Naive thymus-derived CD4-positive, alpha-beta T cell (primary cell): ENCODE data around the gene CEACAM19. TPM values are rescaled to one million over a fixed set of nuclear protein-coding genes. Genes with fewer than 3 reads are reported as not detected.

Experiments
- ATAC-seq: fragments of 150-1000 bp; cut with Tn5 transposase; 2 replicates; pipeline ENCODE4 v1.10.0; 2021; ENCODE audit warnings: mild to moderate bottlenecking, moderate library complexity
- CTCF ChIA-PET: fragments of 350-600 bp; sonication (Branson Sonifier 250); formaldehyde crosslinking; loops from one replicate; lab custom pipeline; 2021; ENCODE audit warnings: antibody characterized with exemption; lab: Charles Lee
- POLR2A ChIA-PET: fragments of 350-600 bp; sonication (Branson Sonifier 250); formaldehyde crosslinking; loops from one replicate; lab custom pipeline; 2021; ENCODE audit warnings: antibody characterized with exemption, inconsistent platforms; lab: Charles Lee
- DNase-seq, 9 donors: peaks; one replicate each; pipeline versions ENCODE4 v3.0.0 to v3.0.0-alpha.2; 2020 to 2022; ENCODE audit warnings: mixed read lengths in 1 of 9
- H3K27ac ChIP-seq: one replicate; pipeline ENCODE4 v1.7.0; 2013; ENCODE audit warnings: mild to moderate bottlenecking, low read depth, low read length, moderate library complexity
- H3K27me3 ChIP-seq, 2 donors: one replicate each; pipeline ENCODE4 v1.7.0; 2013; ENCODE audit warnings: low read length in 2 of 2, mild to moderate bottlenecking in 2 of 2, moderate library complexity in 2 of 2; ENCODE audit not compliant: control insufficient read depth in 2 of 2, insufficient read depth in 2 of 2
- H3K36me3 ChIP-seq, 3 experiments: 1 replicate in 2 of 3; 2 replicates in 1 of 3; pipeline ENCODE4 v1.7.0; 2013; ENCODE audit warnings: low read length in 3 of 3, mild to moderate bottlenecking in 3 of 3, moderate library complexity in 1 of 3; ENCODE audit not compliant: insufficient read depth in 3 of 3, control insufficient read depth in 2 of 3
- H3K4me1 ChIP-seq, 2 donors: one replicate each; pipeline ENCODE4 v1.7.0; 2013; ENCODE audit warnings: low read length in 2 of 2, mild to moderate bottlenecking in 2 of 2, moderate library complexity in 1 of 2; ENCODE audit not compliant: control insufficient read depth in 2 of 2, insufficient read depth in 2 of 2
- H3K4me3 ChIP-seq: 2 replicates; pipeline ENCODE4 v1.7.0; 2013; ENCODE audit warnings: mild to moderate bottlenecking, low read length
- H3K9me3 ChIP-seq, 3 experiments: 1 replicate in 2 of 3; 2 replicates in 1 of 3; pipeline ENCODE4 v1.7.0; 2013; ENCODE audit warnings: low read length in 3 of 3; ENCODE audit not compliant: control insufficient read depth in 2 of 3
- H3K27ac Mint-ChIP-seq, 9 donors: one replicate each; pipeline ENCODE4 v1.8.0; 2020 to 2022; ENCODE audit warnings: mixed read lengths in 9 of 9, mild to moderate bottlenecking in 8 of 9, moderate library complexity in 5 of 9, inconsistent platforms in 2 of 9
- H3K27me3 Mint-ChIP-seq, 5 donors: one replicate each; pipeline ENCODE4 v1.8.0; 2021 to 2022; ENCODE audit warnings: mixed read lengths in 5 of 5, mild to moderate bottlenecking in 1 of 5
- H3K36me3 Mint-ChIP-seq, 5 donors: one replicate each; pipeline ENCODE4 v1.8.0; 2020 to 2022; ENCODE audit warnings: mixed read lengths in 5 of 5, mild to moderate bottlenecking in 3 of 5, inconsistent platforms in 1 of 5
- H3K4me1 Mint-ChIP-seq, 7 donors: one replicate each; pipeline ENCODE4 v1.8.0; 2020 to 2022; ENCODE audit warnings: mixed read lengths in 7 of 7, mild to moderate bottlenecking in 3 of 7, inconsistent platforms in 1 of 7
- H3K4me3 Mint-ChIP-seq, 10 donors: one replicate each; pipeline ENCODE4 v1.8.0; 2020 to 2022; ENCODE audit warnings: mild to moderate bottlenecking in 10 of 10, mixed read lengths in 10 of 10, moderate library complexity in 6 of 10, inconsistent platforms in 2 of 10
- H3K9me3 Mint-ChIP-seq, 11 donors: one replicate each; pipeline ENCODE4 v1.8.0; 2020 to 2022; ENCODE audit warnings: mixed read lengths in 11 of 11, mild to moderate bottlenecking in 4 of 11, inconsistent platforms in 1 of 11, moderate library complexity in 1 of 11
- intact Hi-C, 2 donors: fragments of 100-400 bp; cut with micrococcal nuclease; formaldehyde crosslinking; loops; one replicate each; pipeline ENCODE4 v1.15.1; 2023
- polyA plus RNA-seq, 2 donors: library from polyadenylated mRNA; unstranded; fragments of 300-500 nt; fragmentation: Illumina TruSeq; gene quantifications; one replicate each; pipeline ENCODE4 v1.2.3, GENCODE V29; 2021
- total RNA-seq, 6 experiments: library from RNA in 5 of 6; stranded (reverse) in 5 of 6; gene quantifications; 1 replicate in 5 of 6; 2 replicates in 1 of 6; pipeline ENCODE4 v1.2.3 and lab custom pipeline; 2021 to 2026

CEACAM19 gene
- total and polyA plus RNA-seq, 7 experiments from 2014 or later: 0.63 to 3.4 (median 2.1) TPM; not detected in 2

DNA sequence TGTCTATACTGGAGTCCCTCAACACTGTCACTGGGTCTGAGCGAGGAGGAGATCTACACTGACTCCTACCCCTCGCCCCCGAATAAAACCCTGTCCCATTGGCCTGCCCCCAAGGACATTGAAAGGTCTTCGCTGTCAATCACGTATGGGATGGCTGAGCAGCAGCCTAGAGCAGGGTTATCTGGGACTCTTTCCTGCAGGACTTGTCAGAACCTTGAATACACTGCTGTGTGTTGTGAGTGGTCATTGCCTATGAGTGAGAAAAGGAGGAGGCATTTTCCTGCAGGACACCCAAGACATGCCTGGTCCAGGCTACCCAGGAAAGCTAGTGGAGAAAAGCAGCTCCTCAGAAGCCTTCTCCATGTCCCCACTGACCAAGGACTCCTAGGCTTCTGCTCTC, 17.9 kb upstream of the CEACAM19 start:
- H3K27ac ChIP-seq: no peak overlapping the region
- intact Hi-C loops: loop anchor here in 1 of 2 donors (5.0 to 10.0 kb wide), 3 partner anchors 39 to 191 kb away; partner anchors contain the start of gene NECTIN2

DNA sequence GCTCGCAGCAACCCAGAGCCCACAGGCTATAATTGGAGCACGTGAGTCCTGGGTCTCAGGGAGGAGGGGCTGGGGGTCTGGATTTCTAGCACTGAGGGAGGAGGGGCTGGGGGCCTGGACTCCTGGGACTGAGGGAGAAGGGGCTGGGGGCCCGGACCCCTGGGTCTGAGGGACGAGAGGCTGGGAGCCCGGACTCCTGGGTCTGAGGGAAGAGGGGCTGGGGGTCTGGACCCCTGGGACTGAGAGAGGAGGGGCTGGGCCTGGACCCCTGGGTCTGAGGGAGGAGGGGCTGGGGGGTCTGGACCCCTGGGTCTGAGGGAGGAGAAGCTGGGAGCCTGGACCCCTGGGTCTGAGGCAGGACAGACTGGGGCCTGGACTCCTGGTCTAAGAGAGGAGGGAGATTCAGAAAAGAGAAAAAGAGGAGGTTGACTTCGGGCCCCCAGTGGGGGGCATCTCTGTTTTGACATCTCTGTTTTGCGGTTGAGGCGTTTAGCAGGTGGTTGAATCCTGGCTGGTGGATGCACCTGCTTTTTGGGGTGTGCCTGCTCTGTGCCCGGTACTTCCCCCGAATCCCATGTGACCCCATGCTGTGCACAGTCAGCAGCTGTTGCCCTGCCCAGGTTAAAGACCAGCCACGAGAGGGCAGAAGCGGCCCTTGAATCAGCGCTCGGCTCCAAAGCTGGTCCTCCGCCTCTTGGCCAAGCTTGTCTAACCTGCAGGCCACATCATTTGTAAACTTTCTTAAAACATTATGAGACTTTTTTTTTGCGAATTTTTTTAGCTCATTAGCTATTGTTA, 17.1 kb upstream of the CEACAM19 start:
- Histone ChIP-seq H3K27me3 (no peaks in the 10 kb centered on the region), H3K27ac (no peak overlapping the region), H3K36me3 (peaks cover 0 to 3% (median 0%) of the 10 kb centered on the region in 3 experiments), H3K4me3 (no peak overlapping the region), H3K9me3 (no peaks in the 10 kb centered on the region), H3K4me1 (peaks cover 0 to 4% of the 10 kb centered on the region in 2 donors)
- ChIA-PET POLR2A (interaction anchor here (0.6 to 0.7 kb wide), 2 partner anchors 11 to 1008 kb away, joined by 3 read pairs; partner anchors contain the start of gene PVR), CTCF (interaction anchor here (0.9 to 1.8 kb wide), 9 partner anchors 9 to 192 kb away, joined by 3 to 11 read pairs (median 5); partner anchors contain the start of gene NECTIN2)
- H3K27ac Mint-ChIP-seq: peak overlapping the region in 1 of 9 donors; percentile 27
- H3K36me3 Mint-ChIP-seq: peaks cover 0 to 5% (median 0%) of the 10 kb centered on the region in 5 donors
- ATAC-seq: peak; percentile 98
- peaks cover 0 to 2% (median 0%) of the 10 kb centered on the region in 11 donors for H3K9me3 Mint-ChIP-seq
- intact Hi-C loops: loop anchor here (1.0 to 10.0 kb wide), 7 partner anchors 38 to 297 kb away; partner anchors contain the start of gene NECTIN2 (in 1 of the 2)
- no peaks in the 10 kb centered on the region for H3K27me3 Mint-ChIP-seq
- H3K4me1 Mint-ChIP-seq: peaks cover 6 to 13% (median 10%) of the 10 kb centered on the region in 7 donors
- no peak overlapping the region for H3K4me3 Mint-ChIP-seq
- peak; percentile 39 to 72 (median 58) for DNase-seq

More for the DNA sequence above, 17.9 kb upstream of the CEACAM19 start:
- Mint-ChIP-seq H3K27me3 (no peaks in the 10 kb centered on the region), H3K4me1 (peaks cover 6 to 13% (median 10%) of the 10 kb centered on the region in 7 donors), H3K27ac (no peak overlapping the region), H3K9me3 (peaks cover 0 to 2% (median 0%) of the 10 kb centered on the region in 11 donors), H3K36me3 (peaks cover 0 to 5% (median 0%) of the 10 kb centered on the region in 5 donors), H3K4me3 (no peak overlapping the region)
- no peak overlapping the region for H3K4me3 ChIP-seq
- ATAC-seq (no peak), DNase-seq (no peak)
- POLR2A ChIA-PET: no interaction called here
- no peaks in the 10 kb centered on the region for H3K9me3 ChIP-seq
- H3K4me1 ChIP-seq: peaks cover 0 to 4% of the 10 kb centered on the region in 2 donors
- peaks cover 0 to 3% (median 0%) of the 10 kb centered on the region in 3 experiments for H3K36me3 ChIP-seq
- H3K27me3 ChIP-seq: no peaks in the 10 kb centered on the region
- CTCF ChIA-PET: interaction anchor here (0.9 to 1.8 kb wide), 3 partner anchors 65 to 125 kb away, joined by 4 to 5 read pairs (median 4); no protein-coding TSS in a partner anchor

DNA sequence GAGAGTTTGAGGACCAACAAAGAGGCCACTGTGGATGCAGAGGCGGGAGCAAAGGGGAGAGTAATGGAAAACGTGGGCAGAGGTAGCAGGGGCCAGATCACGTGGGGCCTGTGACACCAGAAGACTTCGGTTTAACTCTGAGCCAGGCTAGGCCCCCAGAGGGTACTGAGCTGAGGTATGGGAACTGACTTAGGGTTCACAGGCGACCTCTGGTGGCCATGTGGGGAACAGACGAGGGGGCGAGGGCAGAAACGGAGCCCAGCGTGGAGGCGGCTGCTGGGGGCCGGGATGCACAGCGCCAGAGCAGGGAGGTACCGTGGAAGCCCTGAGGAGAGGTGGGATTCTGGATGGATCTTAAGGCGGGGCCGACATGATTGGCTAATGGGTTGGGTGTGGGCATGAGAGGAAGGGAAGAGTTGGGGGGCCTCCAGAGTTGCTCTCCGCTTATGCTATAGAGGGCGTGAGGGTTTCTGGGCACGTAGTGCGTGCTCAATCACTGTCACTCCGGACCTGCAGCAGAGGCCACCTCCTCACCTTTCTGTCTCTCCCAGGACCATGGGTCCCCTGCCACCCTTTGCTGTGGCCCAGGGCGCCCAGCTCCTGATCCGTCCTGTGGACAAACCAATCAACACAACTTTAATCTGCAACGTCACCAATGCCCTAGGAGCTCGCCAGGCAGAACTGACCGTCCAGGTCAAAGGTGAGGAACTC, 13.9 kb upstream of the CEACAM19 start:
- H3K4me1 Mint-ChIP-seq: peaks cover 6 to 13% (median 10%) of the 10 kb centered on the region in 7 donors
- no peak overlapping the region for H3K4me3 ChIP-seq
- peak; percentile 10 to 69 (median 57) for DNase-seq
- ChIA-PET CTCF (interaction anchor here (0.6 to 2.9 kb wide), 8 partner anchors 9 to 372 kb away, joined by 3 to 13 read pairs (median 5); no protein-coding TSS in a partner anchor), POLR2A (no interaction called here)
- H3K27ac Mint-ChIP-seq: peak overlapping the region in 1 of 9 donors; percentile 55
- ATAC-seq: peak; percentile 67
- peaks cover 0 to 4% of the 10 kb centered on the region in 2 donors for H3K4me1 ChIP-seq
- H3K36me3 Mint-ChIP-seq: peaks cover 0 to 1% (median 0%) of the 10 kb centered on the region in 5 donors
- H3K9me3 Mint-ChIP-seq: peaks cover 0 to 2% (median 0%) of the 10 kb centered on the region in 11 donors
- H3K36me3 ChIP-seq: no peaks in the 10 kb centered on the region
- H3K9me3 ChIP-seq: no peaks in the 10 kb centered on the region
- no peak overlapping the region for H3K4me3 Mint-ChIP-seq
- no peak overlapping the region for H3K27ac ChIP-seq
- intact Hi-C loops: loop anchor here (1.0 to 10.0 kb wide), 4 partner anchors 69 to 187 kb away; partner anchors contain the start of gene NECTIN2 (in 1 of the 2)
- H3K27me3 Mint-ChIP-seq: no peaks in the 10 kb centered on the region
- H3K27me3 ChIP-seq: no peaks in the 10 kb centered on the region

DNA sequence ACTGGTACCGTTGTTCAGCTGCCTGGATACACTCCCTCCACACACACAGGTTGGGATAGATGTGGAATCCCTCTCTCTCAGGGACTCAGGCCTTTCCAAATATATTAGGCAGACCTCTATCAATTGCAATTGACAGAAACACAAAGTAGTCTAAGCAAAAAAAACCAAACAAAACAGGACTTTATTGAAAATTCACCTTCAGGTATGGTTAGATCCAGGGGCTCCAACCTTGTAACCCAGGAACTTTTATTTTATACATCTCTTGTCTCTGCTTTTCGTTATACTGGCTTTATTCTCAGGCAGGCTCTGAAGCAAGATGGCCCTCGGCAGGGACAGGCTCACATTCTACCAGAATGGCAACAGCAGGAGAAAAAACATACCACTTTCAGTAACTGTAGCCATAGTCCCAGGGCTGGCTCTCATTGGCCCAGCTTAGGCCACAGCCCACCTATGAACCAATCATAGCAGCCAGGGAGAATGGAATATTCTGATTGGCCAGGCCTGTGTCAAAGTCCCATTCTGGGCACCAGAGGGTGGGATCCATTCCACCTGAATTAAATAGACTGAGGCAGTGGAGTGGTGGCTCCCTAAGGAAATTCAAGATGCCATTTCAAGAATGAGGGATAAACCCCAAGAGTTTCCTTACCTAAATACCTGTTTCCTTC, 13.1 kb upstream of the CEACAM19 start:
- no peak overlapping the region for H3K27ac Mint-ChIP-seq
- intact Hi-C loops: loop anchor here in 1 of 2 donors (10.0 kb wide), 1 partner anchor 187 kb away; the partner anchor contains the start of gene NECTIN2

GRCh38 chr19:44660081-44660480, 11.2 kb upstream of the CEACAM19 start:
- Histone ChIP-seq H3K36me3 (no peaks in the 10 kb centered on the region), H3K27me3 (no peaks in the 10 kb centered on the region), H3K9me3 (no peaks in the 10 kb centered on the region), H3K4me3 (no peak overlapping the region), H3K27ac (no peak overlapping the region), H3K4me1 (no peaks in the 10 kb centered on the region)
- H3K27ac Mint-ChIP-seq: no peak overlapping the region
- H3K27me3 Mint-ChIP-seq: no peaks in the 10 kb centered on the region
- CTCF ChIA-PET: interaction anchor here (0.5 to 2.0 kb wide), 2 partner anchors 83 to 120 kb away, joined by 3 to 5 read pairs; no protein-coding TSS in a partner anchor
- intact Hi-C loops: no loop called here
- no peak overlapping the region for H3K4me3 Mint-ChIP-seq
- no peak for DNase-seq
- H3K36me3 Mint-ChIP-seq: peaks cover 0 to 5% (median 0%) of the 10 kb centered on the region in 5 donors
- peaks cover 0 to 2% (median 0%) of the 10 kb centered on the region in 11 donors for H3K9me3 Mint-ChIP-seq
- POLR2A ChIA-PET: no interaction called here
- H3K4me1 Mint-ChIP-seq: peaks cover 0 to 10% (median 5%) of the 10 kb centered on the region in 7 donors
- no peak for ATAC-seq

More for the DNA sequence above, 13.1 kb upstream of the CEACAM19 start:
- Histone ChIP-seq H3K4me1 (peaks cover 0 to 4% of the 10 kb centered on the region in 2 donors), H3K27me3 (no peaks in the 10 kb centered on the region), H3K27ac (no peak overlapping the region), H3K4me3 (no peak overlapping the region), H3K36me3 (no peaks in the 10 kb centered on the region), H3K9me3 (no peaks in the 10 kb centered on the region)
- Mint-ChIP-seq H3K27me3 (no peaks in the 10 kb centered on the region), H3K9me3 (peaks cover 0 to 2% (median 0%) of the 10 kb centered on the region in 11 donors), H3K36me3 (peaks cover 0 to 5% (median 0%) of the 10 kb centered on the region in 5 donors), H3K4me3 (no peak overlapping the region), H3K4me1 (peaks cover 6 to 13% (median 10%) of the 10 kb centered on the region in 7 donors)
- ATAC-seq (no peak), DNase-seq (no peak)
- ChIA-PET CTCF (interaction anchor here (0.8 to 2.9 kb wide), 5 partner anchors 23 to 87 kb away, joined by 4 to 13 read pairs (median 10); no protein-coding TSS in a partner anchor), POLR2A (no interaction called here)
